GM23338 (cell line): ENCODE data around the gene AGPAT3. TPM values are rescaled to one million over a fixed set of nuclear protein-coding genes. Genes with fewer than 3 reads are reported as not detected.

Experiments used
- ATAC-seq: fragments of 200-7000 bp; cut with Tn5 transposase; 3 replicates; pipeline ENCODE4 v1.9.1; 2020
- DNase-seq: peaks from one replicate; pipeline ENCODE4 v3.0.0-alpha.2; 2015; ENCODE audit warnings: low spot score
- H2AFZ ChIP-seq: fragments of 200-600 bp; sonication (generic); 2 replicates; pipeline ENCODE4 v1.8.0; 2016; ENCODE audit warnings: antibody characterized with exemption, mild to moderate bottlenecking, moderate library complexity
- H3F3A ChIP-seq: fragments of 200-600 bp; sonication (generic); replicated peaks from 2 replicates; pipeline ENCODE4 v1.8.0; 2017; ENCODE audit warnings: antibody characterized with exemption, mixed run types, low read depth
- H3K27ac ChIP-seq: fragments of 200-600 bp; sonication (generic); 2 replicates; pipeline ENCODE4 v1.6.1; 2016; ENCODE audit warnings: low read depth
- H3K27me3 ChIP-seq: fragments of 200-600 bp; sonication (generic); 2 replicates; pipeline ENCODE4 v1.8.0; 2016; ENCODE audit warnings: mild to moderate bottlenecking, mixed run types, moderate library complexity; ENCODE audit not compliant: insufficient read depth
- H3K36me3 ChIP-seq: fragments of 200-600 bp; sonication (generic); 2 replicates; pipeline ENCODE4 v1.8.0; 2016; ENCODE audit warnings: mild to moderate bottlenecking; ENCODE audit not compliant: insufficient read depth
- H3K4me1 ChIP-seq: fragments of 200-600 bp; sonication (generic); 2 replicates; pipeline ENCODE4 v1.8.0; 2016; ENCODE audit warnings: mild to moderate bottlenecking, moderate library complexity; ENCODE audit not compliant: insufficient read depth
- H3K4me2 ChIP-seq: fragments of 200-600 bp; sonication (generic); 2 replicates; pipeline ENCODE4 v1.7.1; 2017; ENCODE audit warnings: mixed run types
- H3K4me3 ChIP-seq: fragments of 200-600 bp; sonication (generic); 2 replicates; pipeline ENCODE4 v1.6.1; 2016; ENCODE audit warnings: mixed run types
- H3K79me2 ChIP-seq: fragments of 200-600 bp; sonication (generic); replicated peaks from 2 replicates; pipeline ENCODE4 v1.8.0; 2017; ENCODE audit warnings: mild to moderate bottlenecking; ENCODE audit not compliant: insufficient read depth
- H3K9me2 ChIP-seq: fragments of 200-600 bp; sonication (generic); 2 replicates; pipeline ENCODE4 v1.8.0; 2017; ENCODE audit not compliant: insufficient read depth
- H4K20me1 ChIP-seq: fragments of 200-600 bp; sonication (generic); replicated peaks from 2 replicates; pipeline ENCODE4 v1.8.0; 2017; ENCODE audit warnings: mild to moderate bottlenecking; ENCODE audit not compliant: insufficient read depth
- H3K27ac Mint-ChIP-seq: 2 replicates; pipeline ENCODE4 v1.8.0; 2020; ENCODE audit warnings: inconsistent platforms, mild to moderate bottlenecking, moderate library complexity, mixed read lengths
- H3K27me3 Mint-ChIP-seq: 3 replicates; pipeline ENCODE4 v1.8.0; 2022; ENCODE audit warnings: low read depth, mild to moderate bottlenecking, moderate library complexity, mixed read lengths, inconsistent platforms; ENCODE audit not compliant: insufficient read depth, poor library complexity
- H3K36me3 Mint-ChIP-seq: 3 replicates; pipeline ENCODE4 v1.8.0; 2021; ENCODE audit warnings: low read depth, mild to moderate bottlenecking, inconsistent platforms, moderate library complexity, mixed read lengths
- H3K4me1 Mint-ChIP-seq: 3 replicates; pipeline ENCODE4 v1.8.0; 2020; ENCODE audit warnings: mild to moderate bottlenecking, inconsistent platforms, mixed read lengths
- H3K4me3 Mint-ChIP-seq: 3 replicates; pipeline ENCODE4 v1.8.0; 2021; ENCODE audit warnings: moderate library complexity, mild to moderate bottlenecking, inconsistent platforms, mixed read lengths
- H3K9me3 Mint-ChIP-seq: 3 replicates; pipeline ENCODE4 v1.8.0; 2020; ENCODE audit warnings: moderate library complexity, mild to moderate bottlenecking, inconsistent platforms, mixed read lengths
- POLR2AphosphoS5 ChIP-seq: IDR thresholded peaks from 2 replicates; pipeline ENCODE4 v1.6.1; 2016; ENCODE audit warnings: antibody characterized with exemption, low read depth
- polyA plus RNA-seq: library from polyadenylated mRNA; unstranded; fragments of >200 nt; fragmentation: Nextera tagmentation; extraction: Ambion mirVana; gene quantifications from 2 replicates; pipeline ENCODE4 v1.2.1, GENCODE V29; 2016
- total RNA-seq: library from RNA; depleted of rRNA; stranded (reverse); fragments of >200 nt; shearing (Covaris generic); gene quantifications from 2 replicates; pipeline ENCODE4 v1.2.3, GENCODE V29; 2014
- TF ChIP-seq, protein P1 (sequence below): fragments of 250-450 bp; sonication (Bioruptor Pico); IDR thresholded peaks from 2 replicates; pipeline ENCODE4 v1.5.0; 2020; ENCODE audit warnings: mild to moderate bottlenecking, moderate library complexity
- TF ChIP-seq, protein P2 (sequence below): IDR thresholded peaks from one replicate; pipeline ENCODE4 v1.6.1; 2018; ENCODE audit warnings: antibody characterized with exemption; ENCODE audit not compliant: unreplicated experiment

The AGPAT3 gene
- total and polyA plus RNA-seq, 2 experiments from 2014 or later, result 2.1 to 6.1 TPM

DNA sequence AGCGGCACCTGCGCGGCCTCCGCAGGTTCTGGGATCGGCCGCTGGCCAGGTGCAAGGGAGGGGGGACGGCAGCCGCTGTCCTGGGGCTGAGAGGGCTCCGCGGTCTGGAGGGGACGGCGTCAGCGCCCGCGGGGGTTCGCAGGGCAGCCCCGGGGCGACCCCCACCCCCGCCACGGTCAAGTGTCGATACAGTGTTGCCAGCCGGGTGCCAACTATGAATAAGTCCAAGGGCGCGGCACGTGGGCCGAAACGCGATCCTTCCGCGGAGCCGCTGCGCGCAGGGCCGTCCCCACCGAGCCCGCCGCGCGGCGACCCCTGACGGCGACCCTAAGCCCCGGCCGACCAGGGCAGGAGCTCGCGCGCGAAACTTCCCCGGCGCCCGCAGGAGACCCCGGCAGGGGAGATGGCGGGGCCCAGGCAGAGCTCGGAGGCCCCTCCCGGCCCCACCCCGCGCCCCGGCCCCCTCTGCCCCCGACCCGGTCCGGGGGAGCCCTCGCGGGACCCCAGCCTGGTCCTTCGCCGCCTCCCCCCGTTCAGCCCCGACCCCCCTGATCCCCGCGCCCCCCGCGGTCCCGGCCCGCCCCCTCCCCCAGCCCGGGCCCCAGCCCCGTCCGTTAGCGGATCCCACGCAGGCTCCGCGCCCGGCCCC, 586 bp upstream of the AGPAT3 start:
- H3K79me2 ChIP-seq, result no peaks in the 10 kb centered on the region
- peaks cover 25% of the 10 kb centered on the region for H3K27me3 Mint-ChIP-seq
- TF ChIP-seq, protein P1, sequence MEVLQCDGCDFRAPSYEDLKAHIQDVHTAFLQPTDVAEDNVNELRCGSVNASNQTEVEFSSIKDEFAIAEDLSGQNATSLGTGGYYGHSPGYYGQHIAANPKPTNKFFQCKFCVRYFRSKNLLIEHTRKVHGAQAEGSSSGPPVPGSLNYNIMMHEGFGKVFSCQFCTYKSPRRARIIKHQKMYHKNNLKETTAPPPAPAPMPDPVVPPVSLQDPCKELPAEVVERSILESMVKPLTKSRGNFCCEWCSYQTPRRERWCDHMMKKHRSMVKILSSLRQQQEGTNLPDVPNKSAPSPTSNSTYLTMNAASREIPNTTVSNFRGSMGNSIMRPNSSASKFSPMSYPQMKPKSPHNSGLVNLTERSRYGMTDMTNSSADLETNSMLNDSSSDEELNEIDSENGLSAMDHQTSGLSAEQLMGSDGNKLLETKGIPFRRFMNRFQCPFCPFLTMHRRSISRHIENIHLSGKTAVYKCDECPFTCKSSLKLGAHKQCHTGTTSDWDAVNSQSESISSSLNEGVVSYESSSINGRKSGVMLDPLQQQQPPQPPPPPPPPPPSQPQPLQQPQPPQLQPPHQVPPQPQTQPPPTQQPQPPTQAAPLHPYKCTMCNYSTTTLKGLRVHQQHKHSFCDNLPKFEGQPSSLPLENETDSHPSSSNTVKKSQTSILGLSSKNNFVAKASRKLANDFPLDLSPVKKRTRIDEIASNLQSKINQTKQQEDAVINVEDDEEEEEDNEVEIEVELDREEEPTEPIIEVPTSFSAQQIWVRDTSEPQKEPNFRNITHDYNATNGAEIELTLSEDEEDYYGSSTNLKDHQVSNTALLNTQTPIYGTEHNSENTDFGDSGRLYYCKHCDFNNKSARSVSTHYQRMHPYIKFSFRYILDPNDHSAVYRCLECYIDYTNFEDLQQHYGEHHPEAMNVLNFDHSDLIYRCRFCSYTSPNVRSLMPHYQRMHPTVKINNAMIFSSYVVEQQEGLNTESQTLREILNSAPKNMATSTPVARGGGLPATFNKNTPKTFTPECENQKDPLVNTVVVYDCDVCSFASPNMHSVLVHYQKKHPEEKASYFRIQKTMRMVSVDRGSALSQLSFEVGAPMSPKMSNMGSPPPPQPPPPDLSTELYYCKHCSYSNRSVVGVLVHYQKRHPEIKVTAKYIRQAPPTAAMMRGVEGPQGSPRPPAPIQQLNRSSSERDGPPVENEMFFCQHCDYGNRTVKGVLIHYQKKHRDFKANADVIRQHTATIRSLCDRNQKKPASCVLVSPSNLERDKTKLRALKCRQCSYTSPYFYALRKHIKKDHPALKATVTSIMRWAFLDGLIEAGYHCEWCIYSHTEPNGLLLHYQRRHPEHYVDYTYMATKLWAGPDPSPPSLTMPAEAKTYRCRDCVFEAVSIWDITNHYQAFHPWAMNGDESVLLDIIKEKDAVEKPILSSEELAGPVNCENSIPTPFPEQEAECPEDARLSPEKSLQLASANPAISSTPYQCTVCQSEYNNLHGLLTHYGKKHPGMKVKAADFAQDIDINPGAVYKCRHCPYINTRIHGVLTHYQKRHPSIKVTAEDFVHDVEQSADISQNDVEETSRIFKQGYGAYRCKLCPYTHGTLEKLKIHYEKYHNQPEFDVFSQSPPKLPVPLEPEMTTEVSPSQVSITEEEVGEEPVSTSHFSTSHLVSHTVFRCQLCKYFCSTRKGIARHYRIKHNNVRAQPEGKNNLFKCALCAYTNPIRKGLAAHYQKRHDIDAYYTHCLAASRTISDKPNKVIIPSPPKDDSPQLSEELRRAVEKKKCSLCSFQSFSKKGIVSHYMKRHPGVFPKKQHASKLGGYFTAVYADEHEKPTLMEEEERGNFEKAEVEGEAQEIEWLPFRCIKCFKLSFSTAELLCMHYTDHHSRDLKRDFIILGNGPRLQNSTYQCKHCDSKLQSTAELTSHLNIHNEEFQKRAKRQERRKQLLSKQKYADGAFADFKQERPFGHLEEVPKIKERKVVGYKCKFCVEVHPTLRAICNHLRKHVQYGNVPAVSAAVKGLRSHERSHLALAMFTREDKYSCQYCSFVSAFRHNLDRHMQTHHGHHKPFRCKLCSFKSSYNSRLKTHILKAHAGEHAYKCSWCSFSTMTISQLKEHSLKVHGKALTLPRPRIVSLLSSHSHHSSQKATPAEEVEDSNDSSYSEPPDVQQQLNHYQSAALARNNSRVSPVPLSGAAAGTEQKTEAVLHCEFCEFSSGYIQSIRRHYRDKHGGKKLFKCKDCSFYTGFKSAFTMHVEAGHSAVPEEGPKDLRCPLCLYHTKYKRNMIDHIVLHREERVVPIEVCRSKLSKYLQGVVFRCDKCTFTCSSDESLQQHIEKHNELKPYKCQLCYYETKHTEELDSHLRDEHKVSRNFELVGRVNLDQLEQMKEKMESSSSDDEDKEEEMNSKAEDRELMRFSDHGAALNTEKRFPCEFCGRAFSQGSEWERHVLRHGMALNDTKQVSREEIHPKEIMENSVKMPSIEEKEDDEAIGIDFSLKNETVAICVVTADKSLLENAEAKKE (CRISPR knock-in tag), result no peak
- TF ChIP-seq, protein P2, sequence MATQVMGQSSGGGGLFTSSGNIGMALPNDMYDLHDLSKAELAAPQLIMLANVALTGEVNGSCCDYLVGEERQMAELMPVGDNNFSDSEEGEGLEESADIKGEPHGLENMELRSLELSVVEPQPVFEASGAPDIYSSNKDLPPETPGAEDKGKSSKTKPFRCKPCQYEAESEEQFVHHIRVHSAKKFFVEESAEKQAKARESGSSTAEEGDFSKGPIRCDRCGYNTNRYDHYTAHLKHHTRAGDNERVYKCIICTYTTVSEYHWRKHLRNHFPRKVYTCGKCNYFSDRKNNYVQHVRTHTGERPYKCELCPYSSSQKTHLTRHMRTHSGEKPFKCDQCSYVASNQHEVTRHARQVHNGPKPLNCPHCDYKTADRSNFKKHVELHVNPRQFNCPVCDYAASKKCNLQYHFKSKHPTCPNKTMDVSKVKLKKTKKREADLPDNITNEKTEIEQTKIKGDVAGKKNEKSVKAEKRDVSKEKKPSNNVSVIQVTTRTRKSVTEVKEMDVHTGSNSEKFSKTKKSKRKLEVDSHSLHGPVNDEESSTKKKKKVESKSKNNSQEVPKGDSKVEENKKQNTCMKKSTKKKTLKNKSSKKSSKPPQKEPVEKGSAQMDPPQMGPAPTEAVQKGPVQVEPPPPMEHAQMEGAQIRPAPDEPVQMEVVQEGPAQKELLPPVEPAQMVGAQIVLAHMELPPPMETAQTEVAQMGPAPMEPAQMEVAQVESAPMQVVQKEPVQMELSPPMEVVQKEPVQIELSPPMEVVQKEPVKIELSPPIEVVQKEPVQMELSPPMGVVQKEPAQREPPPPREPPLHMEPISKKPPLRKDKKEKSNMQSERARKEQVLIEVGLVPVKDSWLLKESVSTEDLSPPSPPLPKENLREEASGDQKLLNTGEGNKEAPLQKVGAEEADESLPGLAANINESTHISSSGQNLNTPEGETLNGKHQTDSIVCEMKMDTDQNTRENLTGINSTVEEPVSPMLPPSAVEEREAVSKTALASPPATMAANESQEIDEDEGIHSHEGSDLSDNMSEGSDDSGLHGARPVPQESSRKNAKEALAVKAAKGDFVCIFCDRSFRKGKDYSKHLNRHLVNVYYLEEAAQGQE, result no peak
- TF ChIP-seq POLR2AphosphoS5, result peak; percentile 56; the same call in 1 of the 2 replicates
- H3K4me3 ChIP-seq, result peak overlapping the region; percentile 63
- H3K36me3 Mint-ChIP-seq, result no peaks in the 10 kb centered on the region
- peak; percentile 83 for ATAC-seq
- H3K9me3 Mint-ChIP-seq, result no peaks in the 10 kb centered on the region
- no peaks in the 10 kb centered on the region for H3K9me2 ChIP-seq
- peaks cover 12% of the 10 kb centered on the region; the same call in 1 of the 2 replicates for H3F3A ChIP-seq
- H3K4me1 ChIP-seq, result peaks cover 11% of the 10 kb centered on the region
- peak overlapping the region; percentile 23; the same call in 2 of the 3 replicates for H3K4me3 Mint-ChIP-seq
- DNase-seq, result peak; percentile 84
- H3K27ac ChIP-seq, result no peak overlapping the region
- no peaks in the 10 kb centered on the region for H4K20me1 ChIP-seq
- H3K27me3 ChIP-seq, result peaks cover 30% of the 10 kb centered on the region
- peak overlapping the region; percentile 80 for H3K4me2 ChIP-seq
- H3K36me3 ChIP-seq, result no peaks in the 10 kb centered on the region
- peaks cover 20% of the 10 kb centered on the region for H3K4me1 Mint-ChIP-seq
- peak overlapping the region; percentile 85; the same call in 1 of the 2 replicates for H2AFZ ChIP-seq
- no peak overlapping the region for H3K27ac Mint-ChIP-seq
